Measurements from ENCODE around the gene KRTAP10-11. TPM values are rescaled to one million over a fixed set of nuclear protein-coding genes. Genes with fewer than 3 reads are reported as not detected.

Gene KRTAP10-11
- total and polyA plus RNA-seq, 2 donors (not counting 1 experiment from before 2014, with no cell fraction given), result not detected

DNA sequence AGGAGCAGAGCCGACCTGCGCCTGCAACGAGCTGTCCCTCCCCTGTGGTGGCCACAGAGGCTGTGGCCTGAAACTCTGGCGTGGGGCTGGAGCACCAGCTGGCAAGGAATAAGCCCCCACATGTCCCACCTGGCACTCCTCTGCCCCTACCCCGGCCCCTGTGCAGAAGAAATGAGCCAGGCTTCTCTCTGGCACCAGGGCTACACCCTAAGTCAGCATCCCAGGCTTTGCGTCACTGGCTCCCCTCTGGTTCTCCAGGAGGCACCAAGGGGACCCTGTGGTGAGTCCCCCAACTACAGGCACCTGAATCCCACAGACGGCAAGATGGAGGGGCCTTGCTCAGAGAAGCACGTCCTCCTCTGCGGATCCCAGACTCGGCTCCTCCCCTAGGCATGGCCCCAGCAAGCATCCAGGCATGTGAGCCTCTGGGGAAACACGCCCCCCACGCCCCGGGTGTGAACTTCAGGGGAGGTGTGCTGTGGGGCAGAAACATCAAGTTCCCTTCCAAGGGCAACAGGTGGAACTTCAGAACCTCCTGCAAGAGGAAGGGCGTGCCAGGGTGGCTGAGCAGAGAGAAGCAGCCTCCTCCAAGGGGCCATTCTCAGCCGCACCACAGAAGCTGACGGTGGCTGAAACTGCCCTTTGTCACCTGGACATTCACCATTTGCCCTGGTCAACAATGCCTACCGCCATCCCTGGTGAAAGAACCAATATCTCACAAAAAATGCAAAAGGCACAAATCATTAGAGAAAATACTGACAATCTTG is 42.9 kb upstream of the KRTAP10-11 start:
- H3K9ac ChIP-seq (ENCODE audit: insufficient read depth, low read length), result no peak overlapping the region
- no peak overlapping the region for H3K27ac ChIP-seq (ENCODE audit: insufficient read depth, low read length)
- H3K36me3 ChIP-seq (ENCODE audit: control insufficient read depth, insufficient read depth, low read length), result no peaks in the 10 kb centered on the region
- no peaks in the 10 kb centered on the region for H3K9me3 ChIP-seq (ENCODE audit: control insufficient read depth, insufficient read depth, low read depth, low read length)
- TF ChIP-seq, protein P1, sequence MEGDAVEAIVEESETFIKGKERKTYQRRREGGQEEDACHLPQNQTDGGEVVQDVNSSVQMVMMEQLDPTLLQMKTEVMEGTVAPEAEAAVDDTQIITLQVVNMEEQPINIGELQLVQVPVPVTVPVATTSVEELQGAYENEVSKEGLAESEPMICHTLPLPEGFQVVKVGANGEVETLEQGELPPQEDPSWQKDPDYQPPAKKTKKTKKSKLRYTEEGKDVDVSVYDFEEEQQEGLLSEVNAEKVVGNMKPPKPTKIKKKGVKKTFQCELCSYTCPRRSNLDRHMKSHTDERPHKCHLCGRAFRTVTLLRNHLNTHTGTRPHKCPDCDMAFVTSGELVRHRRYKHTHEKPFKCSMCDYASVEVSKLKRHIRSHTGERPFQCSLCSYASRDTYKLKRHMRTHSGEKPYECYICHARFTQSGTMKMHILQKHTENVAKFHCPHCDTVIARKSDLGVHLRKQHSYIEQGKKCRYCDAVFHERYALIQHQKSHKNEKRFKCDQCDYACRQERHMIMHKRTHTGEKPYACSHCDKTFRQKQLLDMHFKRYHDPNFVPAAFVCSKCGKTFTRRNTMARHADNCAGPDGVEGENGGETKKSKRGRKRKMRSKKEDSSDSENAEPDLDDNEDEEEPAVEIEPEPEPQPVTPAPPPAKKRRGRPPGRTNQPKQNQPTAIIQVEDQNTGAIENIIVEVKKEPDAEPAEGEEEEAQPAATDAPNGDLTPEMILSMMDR (conservative IDR thresholded peaks at IDR 0.05 in 1 of 2, IDR thresholded peaks at IDR 0.05 in 1 of 2; ENCODE audit: low read depth in 1 of 2, low read length in 2 of 2), result no peak
- no peak for TF ChIP-seq EZH2 (IDR thresholded peaks at IDR 0.05; ENCODE audit: low read length, missing control alignments)
- H3K27me3 ChIP-seq (ENCODE audit: control insufficient read depth, insufficient read depth, low read length), result no peaks in the 10 kb centered on the region
- no peak overlapping the region for H2AFZ ChIP-seq (ENCODE audit: low read length)
- H3K4me1 ChIP-seq (ENCODE audit: control insufficient read depth, extremely low read depth, insufficient read depth, low read length), result no peaks in the 10 kb centered on the region
- no peak overlapping the region for H3K4me2 ChIP-seq (ENCODE audit: extremely low read depth, insufficient read depth, low read length)
- H3K79me2 ChIP-seq (ENCODE audit: control insufficient read depth, insufficient read depth, low read length), result no peaks in the 10 kb centered on the region
- no peak for DNase-seq (ENCODE audit: low read depth in 2 of 2)
- H3K4me3 ChIP-seq (replicated peaks in 1 of 4; ENCODE audit: control extremely low read depth in 1 of 4, insufficient read depth in 1 of 4, low read depth in 3 of 4, low read length in 4 of 4), result no peak overlapping the region
- no peaks in the 10 kb centered on the region for H4K20me1 ChIP-seq (ENCODE audit: control insufficient read depth, extremely low read depth, insufficient read depth, low read length)

DNA sequence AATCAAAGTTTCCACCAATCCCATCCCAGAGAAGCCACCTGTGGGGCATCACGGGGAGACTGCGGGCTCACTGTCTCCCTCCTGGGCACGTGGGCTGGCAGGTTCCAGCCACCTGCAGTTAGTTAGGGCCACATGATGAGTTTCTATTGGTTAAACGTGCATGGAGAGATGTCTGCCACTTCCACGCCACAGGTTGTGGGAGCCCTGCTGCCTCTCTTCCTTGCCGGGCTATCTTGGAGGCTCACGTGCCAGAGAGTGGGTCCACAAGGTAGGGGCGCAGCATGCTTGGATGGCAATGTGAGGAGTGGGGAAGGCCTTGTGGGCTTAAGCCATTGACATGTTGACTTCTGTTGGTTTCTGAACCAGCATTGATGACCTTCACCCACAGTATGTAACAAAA is 42.3 kb upstream of the KRTAP10-11 start:
- no peak overlapping the region for H3K9ac ChIP-seq (ENCODE audit: insufficient read depth, low read length)
- H3K36me3 ChIP-seq (ENCODE audit: control insufficient read depth, insufficient read depth, low read length), result no peaks in the 10 kb centered on the region
- H3K4me3 ChIP-seq (replicated peaks in 1 of 4; ENCODE audit: control extremely low read depth in 1 of 4, insufficient read depth in 1 of 4, low read depth in 3 of 4, low read length in 4 of 4), result no peak overlapping the region
- H2AFZ ChIP-seq (ENCODE audit: low read length), result no peak overlapping the region
- no peaks in the 10 kb centered on the region for H3K9me3 ChIP-seq (ENCODE audit: control insufficient read depth, insufficient read depth, low read depth, low read length)
- DNase-seq (ENCODE audit: low read depth in 2 of 2), result no peak
- no peaks in the 10 kb centered on the region for H3K4me1 ChIP-seq (ENCODE audit: control insufficient read depth, extremely low read depth, insufficient read depth, low read length)
- no peaks in the 10 kb centered on the region for H3K27me3 ChIP-seq (ENCODE audit: control insufficient read depth, insufficient read depth, low read length)
- TF ChIP-seq, protein P1 (conservative IDR thresholded peaks at IDR 0.05 in 1 of 2, IDR thresholded peaks at IDR 0.05 in 1 of 2; ENCODE audit: low read depth in 1 of 2, low read length in 2 of 2), result no peak
- TF ChIP-seq EZH2 (IDR thresholded peaks at IDR 0.05; ENCODE audit: low read length, missing control alignments), result no peak
- no peaks in the 10 kb centered on the region for H4K20me1 ChIP-seq (ENCODE audit: control insufficient read depth, extremely low read depth, insufficient read depth, low read length)
- no peak overlapping the region for H3K27ac ChIP-seq (ENCODE audit: insufficient read depth, low read length)
- H3K79me2 ChIP-seq (ENCODE audit: control insufficient read depth, insufficient read depth, low read length), result no peaks in the 10 kb centered on the region
- H3K4me2 ChIP-seq (ENCODE audit: extremely low read depth, insufficient read depth, low read length), result no peak overlapping the region

DNA sequence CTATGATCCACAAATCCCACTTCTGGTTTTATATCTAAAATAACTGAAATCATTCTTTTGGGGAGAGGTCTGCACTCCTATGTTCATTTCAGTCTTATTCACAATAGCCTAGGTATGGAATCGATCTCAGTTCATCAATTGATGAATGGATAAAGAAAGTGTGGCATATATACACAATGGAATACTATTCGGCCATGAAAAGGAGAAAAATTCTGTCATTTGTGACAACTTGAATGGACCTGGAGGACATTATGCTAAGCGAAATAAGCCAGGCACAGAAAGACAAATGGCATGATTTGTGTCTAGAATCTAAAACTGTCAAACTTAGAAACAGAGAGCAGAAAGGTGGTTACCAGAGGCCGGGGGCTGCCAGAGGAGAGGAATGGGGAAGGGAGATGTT is 39.7 kb upstream of the KRTAP10-11 start:
- no peaks in the 10 kb centered on the region for H3K79me2 ChIP-seq (ENCODE audit: control insufficient read depth, insufficient read depth, low read length)
- H3K9me3 ChIP-seq (ENCODE audit: control insufficient read depth, insufficient read depth, low read depth, low read length), result no peaks in the 10 kb centered on the region
- no peak overlapping the region for H3K9ac ChIP-seq (ENCODE audit: insufficient read depth, low read length)
- no peak for DNase-seq (ENCODE audit: low read depth in 2 of 2)
- H2AFZ ChIP-seq (ENCODE audit: low read length), result no peak overlapping the region
- no peaks in the 10 kb centered on the region for H4K20me1 ChIP-seq (ENCODE audit: control insufficient read depth, extremely low read depth, insufficient read depth, low read length)
- no peak overlapping the region for H3K4me3 ChIP-seq (replicated peaks in 1 of 4; ENCODE audit: control extremely low read depth in 1 of 4, insufficient read depth in 1 of 4, low read depth in 3 of 4, low read length in 4 of 4)
- no peak overlapping the region for H3K27ac ChIP-seq (ENCODE audit: insufficient read depth, low read length)
- no peaks in the 10 kb centered on the region for H3K4me1 ChIP-seq (ENCODE audit: control insufficient read depth, extremely low read depth, insufficient read depth, low read length)
- TF ChIP-seq EZH2 (IDR thresholded peaks at IDR 0.05; ENCODE audit: low read length, missing control alignments), result no peak
- TF ChIP-seq, protein P1 (conservative IDR thresholded peaks at IDR 0.05 in 1 of 2, IDR thresholded peaks at IDR 0.05 in 1 of 2; ENCODE audit: low read depth in 1 of 2, low read length in 2 of 2), result no peak
- H3K4me2 ChIP-seq (ENCODE audit: extremely low read depth, insufficient read depth, low read length), result no peak overlapping the region
- H3K36me3 ChIP-seq (ENCODE audit: control insufficient read depth, insufficient read depth, low read length), result no peaks in the 10 kb centered on the region
- H3K27me3 ChIP-seq (ENCODE audit: control insufficient read depth, insufficient read depth, low read length), result no peaks in the 10 kb centered on the region

Measured in fibroblast of lung (primary cell).